HG02759 (cell line): ENCODE data around the gene CMIP.

Experiments
- ATAC-seq: cut with Tn5 transposase; IDR thresholded peaks from one replicate; pipeline ENCODE4 v1.9.1; 2021; ENCODE audit warnings: mild to moderate bottlenecking, moderate library complexity; ENCODE audit not compliant: unreplicated experiment

CMIP gene

DNA sequence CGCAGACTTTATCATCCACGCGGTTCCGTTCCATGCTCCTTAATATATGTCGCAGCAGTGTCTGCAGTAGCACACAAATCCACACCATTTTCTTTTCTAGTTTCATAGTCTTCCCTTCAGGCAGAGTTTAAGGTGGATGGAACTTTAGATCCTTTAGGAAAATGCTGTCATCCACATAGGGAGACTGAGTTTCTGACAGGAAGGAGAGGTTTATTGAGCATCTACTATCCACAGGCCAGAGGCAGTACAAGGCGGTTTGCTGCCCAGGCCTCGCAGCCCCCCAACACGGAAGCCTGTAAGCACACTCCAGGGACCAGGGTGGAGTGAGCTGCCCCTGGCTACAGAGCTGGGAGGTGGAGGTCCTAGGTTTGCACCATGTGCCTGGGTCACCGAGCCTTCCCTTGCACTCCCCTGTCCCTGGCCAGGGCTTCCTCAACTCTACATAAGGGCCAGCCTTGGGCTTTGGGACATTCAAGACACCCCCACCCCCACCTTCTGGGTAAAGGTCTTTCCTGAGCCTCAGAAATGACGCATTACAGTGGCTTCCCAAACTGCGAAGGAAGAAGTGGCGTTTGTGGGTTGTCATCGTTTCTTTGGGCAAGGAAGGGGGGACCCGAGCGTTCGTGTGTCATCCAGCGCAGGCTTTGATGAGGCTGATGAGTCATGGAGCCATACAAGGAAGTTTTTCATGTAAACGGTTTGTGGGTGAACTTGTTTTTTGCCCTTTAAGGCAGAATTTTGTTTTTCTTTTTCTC is 188.0 kb downstream of the CMIP start:
- no peak for ATAC-seq

DNA sequence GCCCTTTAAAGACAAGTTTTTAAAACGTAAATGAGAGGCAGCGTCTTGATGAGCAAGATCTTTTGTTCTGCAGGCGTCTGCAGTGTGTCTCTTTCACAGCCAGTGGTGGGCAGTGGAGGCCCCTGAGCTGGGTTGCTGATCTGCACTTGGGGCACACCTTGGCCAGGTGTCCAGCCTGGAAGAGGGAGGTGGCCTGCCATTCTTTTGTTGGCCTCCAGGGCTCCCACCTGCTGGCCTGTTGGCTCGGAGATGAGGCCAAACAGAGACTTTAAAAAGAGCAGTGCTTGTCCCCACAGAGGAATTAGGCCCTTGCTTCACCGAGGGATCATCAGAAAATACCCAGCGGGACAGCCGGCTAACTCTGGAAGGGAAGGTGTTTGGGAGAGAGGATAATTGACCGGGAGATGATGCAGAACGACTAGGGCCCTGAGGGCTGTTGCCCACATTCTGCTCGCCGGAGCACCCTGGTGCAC is 188.6 kb downstream of the CMIP start:
- no peak for ATAC-seq

DNA sequence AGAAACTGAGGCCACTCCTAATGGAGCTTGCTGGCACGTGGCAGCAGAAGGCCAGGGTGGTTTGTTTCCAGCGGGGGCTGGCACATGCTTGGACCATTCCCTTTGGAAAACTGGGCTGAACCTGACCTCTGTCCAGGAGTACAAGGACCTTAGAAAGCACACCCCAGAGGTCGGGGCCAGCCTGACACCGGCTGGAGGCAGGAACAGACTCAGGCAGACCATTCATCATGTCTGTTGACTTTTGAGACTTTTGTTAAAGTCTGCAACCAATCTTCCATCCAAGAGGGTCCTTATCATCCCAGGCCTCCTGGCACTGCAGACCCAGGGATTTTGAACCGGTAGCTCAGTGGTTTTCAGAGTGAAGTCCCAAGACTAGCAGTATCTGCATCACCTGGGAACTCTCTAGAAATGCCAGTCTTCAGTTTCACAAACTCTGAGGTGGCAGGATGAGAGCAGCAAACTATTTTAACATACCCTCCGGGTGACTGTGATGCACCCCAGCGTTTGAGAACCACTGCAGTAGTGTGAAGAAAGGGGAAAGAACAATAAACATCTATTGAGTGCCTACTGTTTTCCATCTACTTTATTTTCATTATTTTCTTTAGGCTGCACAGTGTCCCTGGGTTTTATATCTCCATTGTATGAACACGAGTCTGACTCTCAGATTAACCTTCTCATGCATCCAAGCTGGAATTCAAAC is 189.2 kb downstream of the CMIP start:
- no peak for ATAC-seq

DNA sequence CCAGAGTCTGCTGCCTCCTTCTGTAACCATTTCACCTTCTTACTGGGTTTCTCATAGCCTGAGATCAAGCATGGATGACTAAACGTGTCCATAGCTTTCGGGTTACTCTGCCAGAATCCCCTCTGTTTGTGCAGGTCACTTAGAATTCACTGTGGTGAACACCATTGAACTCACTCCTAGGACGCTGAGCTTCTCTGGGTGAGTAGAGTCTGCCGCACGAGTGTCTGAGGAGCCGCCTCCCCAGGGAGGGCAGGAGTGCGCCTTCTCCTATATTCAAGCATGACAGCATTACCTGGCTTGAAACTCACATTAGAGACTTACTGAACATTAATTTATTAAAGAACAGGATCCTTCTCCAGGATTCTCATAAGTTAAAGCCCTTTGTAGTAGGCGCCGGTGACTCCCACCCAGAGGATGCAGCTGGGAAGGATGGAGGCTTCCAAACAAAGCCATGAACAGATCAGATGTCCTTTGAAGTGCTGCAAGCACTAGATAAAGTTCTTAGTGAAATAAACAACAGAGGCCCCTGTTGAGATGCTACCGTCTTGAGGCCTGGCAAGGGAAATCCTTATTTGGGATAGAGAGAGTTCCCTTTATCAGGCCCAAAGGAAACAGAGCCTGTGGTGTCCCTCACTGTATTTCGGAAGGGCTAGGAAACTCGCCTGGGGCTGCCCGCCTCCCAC is 189.9 kb downstream of the CMIP start:
- ATAC-seq, result no peak

DNA sequence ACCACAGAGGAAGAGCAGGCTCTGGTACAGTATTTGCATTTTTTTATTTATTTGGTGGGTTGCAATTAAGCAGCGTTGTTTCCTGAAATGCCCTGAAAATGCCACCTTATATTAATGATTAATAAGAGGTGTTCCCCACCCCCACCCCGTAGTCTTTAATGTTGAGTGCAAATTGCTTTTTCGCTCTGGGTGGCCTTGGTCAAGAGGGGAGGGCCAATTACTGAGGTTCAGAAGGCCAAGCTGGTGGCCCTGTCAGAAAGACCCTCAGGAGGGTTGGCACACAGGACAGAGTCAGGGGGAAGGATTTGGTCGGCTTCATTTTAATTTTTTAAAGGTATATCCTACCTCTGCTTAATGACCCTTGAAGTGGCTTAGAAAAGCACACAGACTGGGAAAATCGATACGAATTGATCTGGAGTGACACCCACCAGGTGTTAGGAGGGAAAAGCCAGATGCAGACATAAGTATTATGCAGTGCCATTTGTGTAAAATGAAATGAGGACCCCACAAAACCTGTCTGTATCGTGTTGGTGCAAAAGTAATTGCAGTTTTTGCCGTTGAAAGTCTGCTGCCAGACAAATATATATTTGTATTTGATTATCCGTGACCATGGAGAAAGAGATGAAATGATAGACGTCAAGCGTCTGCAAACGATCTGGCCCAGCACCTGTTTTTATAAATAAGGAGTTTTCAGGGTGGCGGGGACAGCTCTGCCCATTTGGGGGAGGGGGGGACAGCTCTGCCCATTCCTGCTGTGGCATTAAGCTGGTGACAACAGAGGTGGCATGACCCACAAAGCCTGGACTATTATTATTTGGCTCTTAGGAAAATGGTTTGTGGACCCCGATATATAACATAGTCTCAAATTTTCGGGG is 190.7 kb downstream of the CMIP start:
- no peak for ATAC-seq

DNA sequence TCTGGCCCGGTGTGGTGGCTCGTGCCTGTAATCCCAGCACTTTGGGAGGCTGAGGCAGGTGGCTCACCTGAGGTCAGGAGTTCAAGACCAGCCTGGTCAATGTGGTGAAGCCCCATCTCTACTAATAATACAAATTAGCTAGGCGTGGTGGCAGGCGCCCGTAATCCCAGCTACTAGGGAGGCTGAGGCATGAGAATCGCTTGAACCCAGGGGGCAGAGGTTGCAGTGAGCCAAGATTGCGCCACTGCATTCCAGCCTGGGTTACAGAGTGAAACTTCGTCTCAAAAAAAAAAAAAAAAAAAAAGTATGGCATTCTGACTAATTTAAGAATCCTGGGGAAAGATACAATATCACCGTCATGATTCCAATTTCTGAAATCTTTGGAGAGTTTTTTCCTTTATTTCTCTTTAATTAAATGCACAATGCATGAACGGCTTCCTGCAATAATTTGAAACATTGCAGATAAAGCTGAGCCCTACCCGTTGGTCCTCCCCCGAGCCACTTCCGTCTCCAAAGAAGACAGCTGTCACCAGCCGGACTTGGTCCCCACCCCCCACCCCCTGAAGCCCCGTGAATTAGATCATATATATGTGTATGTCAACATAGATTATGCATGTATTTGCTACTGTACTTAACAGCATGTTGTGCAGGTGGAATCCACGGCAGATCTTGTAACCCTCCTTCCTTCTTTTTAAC is 191.8 kb downstream of the CMIP start:
- no peak for ATAC-seq

DNA sequence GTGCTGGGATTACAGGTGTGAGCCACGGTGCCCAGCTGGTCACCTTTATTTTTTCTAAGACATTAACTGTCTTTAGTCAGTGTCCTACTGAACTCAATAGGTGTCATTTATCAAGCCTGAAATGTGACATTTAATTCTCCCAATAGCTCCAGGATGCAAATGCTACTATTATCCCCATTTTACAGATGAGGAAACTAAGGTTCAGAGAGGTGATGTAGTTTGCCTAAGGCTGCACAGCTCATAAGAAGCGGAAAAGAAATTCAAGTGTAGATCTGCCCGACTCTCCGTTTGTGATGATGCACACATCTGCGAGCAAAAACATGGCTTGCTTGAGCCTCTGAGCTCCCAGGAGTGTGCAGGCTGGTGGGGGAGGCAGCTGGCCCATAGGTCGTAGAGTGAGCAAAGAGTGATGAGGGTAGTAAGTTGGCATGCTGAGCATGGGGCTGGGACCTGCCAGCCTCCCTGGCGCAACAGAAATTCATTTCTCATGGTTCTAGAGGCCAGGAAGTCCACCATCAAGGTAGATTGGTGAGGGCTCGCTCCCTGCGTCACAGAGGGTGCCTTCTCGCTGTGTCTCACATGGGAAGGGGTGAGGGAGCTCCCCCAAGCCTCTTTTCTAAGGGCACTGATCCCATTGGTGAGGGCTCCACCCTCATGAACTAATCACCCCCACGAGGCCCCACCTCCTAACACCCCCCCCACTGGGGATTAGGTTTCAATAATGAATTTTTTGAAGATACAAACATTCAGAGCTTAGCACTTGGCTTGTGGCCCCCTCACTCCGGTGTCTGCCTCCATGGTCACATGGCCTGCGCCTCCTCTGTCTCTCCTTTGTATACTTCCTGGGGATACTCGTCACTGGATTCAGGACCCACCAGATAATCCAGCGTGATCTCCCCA is 193.0 kb downstream of the CMIP start:
- no peak for ATAC-seq

DNA sequence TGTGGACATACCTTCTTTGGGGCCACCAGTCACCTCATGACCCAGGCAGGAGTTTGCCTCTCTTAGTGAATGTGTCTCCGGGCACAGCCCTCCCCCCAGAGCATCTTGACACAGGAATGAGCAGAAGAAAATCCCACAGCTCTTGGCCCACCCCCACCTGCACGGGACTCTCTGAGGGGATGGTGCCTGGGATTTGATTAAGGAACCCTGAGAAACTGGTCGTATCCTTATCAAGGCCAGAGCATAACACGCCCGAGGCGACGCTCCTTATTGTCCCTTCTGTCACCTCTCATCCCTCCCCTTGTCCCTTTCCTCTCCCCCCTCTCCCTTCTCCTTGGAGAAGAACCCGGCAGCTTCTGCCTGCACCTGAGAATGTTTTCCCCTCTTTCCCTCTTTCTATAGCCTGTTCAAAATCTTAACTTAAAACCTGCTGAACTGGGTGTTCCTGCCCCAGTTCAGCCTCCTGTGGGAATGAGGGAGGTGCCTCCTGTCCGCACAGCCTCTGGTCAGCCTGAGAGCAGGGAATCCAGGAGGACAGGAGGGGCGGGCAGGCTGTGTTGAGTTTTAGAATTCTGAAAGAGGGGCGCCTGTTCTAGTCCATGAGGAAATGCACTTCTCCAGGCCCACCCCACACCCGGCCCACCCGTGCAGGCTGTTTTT is 193.8 kb downstream of the CMIP start:
- ATAC-seq, result no peak

DNA sequence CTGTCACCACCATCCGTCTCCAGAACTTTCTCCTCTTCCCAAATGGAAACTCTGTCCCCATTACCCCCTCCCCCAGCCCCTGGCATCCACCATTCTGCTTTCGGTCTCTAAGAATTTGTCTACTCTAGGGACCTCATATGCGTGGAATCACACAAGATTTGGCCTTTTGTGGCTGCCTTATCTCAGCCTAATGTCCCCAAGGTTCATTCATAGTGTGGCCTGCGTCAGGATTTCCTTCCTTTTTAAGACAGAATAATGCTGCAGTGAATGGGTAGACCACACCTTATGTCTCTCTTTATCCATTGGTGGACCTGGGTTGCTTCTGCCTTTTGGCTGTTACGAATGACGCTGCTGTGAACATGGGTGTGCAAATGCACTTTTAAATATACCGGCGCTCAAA is 194.7 kb downstream of the CMIP start:
- no peak for ATAC-seq

DNA sequence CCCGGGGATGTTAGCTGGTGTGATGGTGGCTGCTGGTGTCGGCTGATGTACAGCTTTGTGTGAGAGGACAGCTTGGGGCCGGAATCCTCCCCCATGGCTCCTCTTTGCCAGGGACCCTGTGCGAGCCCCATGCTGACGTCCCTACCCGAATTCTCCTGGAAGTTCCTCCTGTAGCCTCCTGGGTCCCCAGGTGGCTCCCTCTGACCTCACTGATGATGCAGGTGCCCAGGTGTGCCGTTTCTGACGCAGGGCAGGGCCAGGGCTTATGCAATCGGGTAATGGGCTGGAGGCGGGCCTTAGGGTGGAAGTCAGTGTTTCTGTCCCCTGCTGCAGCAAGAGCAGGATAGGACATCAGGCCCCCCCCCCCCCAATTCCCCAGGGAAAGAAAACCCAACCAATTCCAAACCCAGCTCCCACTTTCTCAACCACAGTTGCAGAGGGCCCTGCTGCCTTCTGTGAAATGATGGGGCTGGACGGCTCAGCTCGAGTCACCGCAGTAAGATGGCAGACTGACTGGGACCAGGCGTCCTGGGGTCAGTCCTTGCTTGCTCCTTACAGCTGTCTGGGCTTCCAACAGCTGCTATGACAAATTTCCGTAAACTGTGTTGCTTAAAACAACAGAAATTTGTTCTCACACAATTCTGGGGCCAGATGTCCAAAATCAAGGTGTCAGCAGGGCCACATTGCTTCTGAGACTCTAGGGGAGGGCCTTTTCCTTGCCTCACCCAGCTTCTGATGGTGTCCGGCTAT is 195.5 kb downstream of the CMIP start:
- ATAC-seq, result no peak

DNA sequence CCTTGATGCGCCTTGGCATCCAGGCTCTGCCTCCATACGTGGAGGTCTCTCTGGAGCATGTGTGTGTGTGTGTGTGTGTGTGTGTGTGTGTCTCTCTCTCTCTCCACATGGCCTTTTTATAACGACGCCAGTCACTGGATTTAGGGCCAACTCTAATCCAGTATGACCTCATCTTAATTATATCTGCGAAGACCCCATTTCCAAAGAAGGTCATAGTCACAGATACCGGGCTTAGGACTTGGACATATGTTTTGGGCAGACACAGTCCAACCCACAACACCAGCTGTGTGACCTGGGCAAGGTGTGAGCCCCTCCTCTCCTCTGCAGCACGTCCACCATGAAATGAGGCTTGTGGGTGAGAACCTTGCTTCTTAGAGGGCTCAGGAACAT is 196.1 kb downstream of the CMIP start:
- ATAC-seq, result no peak

DNA sequence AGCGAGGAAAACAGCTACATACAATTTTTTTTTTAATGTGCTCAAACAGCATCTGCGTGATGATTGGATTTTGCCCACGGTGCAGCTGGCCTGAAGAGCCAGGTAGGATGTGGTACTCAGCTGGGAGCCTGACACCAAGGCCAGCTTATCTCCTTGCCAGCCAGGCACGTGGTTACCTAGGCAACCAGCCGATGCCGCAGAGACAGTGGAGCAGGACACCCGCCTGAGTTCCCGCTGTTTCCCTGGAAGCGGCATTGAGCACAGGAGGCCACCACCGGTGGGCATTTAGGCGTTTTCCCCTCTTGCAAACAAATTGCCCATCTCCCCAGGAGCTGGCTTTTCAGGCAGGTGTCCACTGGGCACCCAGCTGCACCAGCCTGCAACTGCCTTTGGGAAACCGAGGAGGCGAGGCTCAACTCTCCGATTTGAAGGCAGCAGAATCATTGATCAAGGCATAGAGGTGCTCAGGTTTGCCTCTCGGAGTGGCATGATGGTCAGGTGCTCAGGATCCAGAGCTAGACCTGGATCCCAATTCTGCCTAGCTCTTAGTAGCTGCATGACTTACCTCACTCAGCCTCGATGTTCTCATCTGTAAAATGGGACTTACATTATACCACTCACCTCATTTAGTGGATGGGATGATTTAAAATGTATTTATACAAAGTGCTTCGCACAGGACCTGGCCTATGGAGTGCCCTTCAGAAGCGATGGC is 196.9 kb downstream of the CMIP start:
- no peak for ATAC-seq

DNA sequence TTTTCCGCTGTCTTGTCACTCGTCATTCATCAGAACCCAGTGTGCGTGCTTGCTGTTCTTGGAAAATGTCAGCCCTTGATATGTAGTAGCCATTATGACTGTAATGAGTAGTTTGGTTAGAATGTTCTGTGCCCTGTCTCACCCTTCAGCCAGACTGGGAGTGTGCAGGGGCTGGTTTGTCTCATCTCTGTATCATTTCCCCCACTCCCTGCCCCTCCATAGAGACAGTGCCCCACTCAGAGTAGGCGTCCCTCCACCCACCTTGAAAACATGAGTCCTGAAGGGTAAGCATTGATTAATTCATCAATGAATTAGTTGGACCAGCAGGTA is 197.5 kb downstream of the CMIP start:
- no peak for ATAC-seq

DNA sequence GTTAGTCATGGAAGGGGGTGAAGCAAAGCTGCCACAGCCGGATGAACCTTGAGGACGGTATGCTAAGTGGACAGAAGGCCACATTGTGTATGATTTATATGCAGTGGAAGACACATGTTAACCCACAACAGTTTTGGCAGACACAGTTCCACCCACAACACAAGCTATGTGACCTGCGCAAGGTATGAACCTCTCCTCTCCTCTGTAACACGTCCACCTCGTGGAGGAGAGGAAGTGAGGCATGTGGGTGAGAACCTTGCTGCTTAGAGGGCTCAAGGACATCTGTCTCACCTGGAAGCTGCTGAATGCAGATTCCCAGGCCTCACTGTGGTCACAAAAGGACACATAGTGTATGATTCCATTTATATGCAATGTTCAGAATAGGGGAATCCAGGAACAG is 198.3 kb downstream of the CMIP start:
- ATAC-seq, result no peak

DNA sequence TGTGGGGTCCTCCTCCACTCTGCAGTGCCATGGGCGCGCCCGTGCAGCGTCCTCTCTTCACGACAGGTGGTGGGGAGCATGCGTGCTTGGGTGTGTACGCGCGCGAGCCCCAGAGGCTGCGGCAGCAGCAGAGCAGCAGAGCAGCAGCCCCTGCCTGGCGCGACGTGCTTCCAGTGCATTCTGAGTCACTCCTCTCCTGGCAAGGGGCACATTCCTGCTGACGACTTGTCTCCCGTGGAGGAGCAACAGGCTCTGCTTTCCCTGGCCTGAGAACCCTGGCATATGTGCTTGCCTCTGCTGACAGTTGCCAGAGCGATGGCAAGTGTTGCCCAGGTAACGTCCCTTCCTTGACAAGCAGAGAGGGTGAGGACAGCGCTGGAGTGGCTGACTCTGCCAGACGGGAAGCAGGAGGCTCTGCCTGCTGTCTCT is 200.7 kb downstream of the CMIP start:
- no peak for ATAC-seq

DNA sequence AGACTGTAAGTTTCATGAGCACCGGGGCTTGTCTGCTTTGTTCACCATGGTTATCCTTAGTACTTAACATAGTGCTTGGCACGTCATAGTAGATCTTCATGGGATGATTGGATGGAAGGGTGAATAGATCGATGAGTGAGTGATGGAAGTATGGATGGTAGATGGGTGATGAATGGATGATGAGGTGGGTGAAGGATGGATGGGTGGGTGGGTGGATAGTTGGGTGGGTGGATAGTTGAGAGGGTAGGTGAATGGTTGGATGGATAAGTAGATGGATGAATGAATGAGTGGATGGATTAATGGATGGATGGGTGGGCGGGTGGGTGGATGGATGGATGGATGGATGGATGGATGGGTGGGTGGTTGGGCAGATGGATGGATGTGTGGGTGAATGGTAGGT is 201.3 kb downstream of the CMIP start:
- no peak for ATAC-seq

DNA sequence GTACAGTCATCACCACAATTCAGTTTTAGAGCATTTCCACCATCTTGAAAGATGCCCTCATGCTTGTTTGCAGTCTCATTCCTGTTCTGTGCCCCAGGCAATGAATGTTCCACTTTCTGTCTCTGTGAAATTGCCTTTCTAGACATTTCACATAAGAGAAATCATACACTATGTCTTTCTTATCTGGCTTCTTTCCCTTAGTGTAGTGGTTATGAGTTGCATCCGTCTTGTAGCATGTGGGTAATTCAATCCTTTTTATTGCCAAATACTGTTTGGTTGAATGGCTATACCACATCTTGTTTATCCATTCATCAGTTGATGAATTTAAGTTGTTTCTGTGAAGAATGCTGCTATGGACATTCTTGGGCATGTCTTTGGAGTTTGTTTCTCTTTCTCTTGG is 202.0 kb downstream of the CMIP start:
- no peak for ATAC-seq

DNA sequence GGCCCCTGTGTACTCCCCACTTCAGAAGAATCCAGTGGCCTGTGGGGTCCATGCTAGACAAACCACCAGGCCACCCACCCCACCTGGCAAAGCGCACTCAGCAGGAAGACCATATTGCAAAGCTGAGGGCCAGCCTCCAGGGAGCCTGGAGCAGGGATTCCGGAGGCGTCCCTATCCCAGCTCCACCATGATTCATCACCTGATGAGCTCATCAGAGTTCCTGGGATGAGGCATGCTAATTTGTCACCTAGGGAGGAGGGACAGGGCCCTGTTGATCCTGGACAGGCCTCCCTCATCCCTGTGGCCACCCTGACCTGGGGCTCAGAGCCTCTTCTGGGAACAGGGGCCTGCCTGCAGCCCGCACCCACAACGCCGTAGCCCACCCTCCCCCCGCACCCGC is 202.9 kb downstream of the CMIP start:
- ATAC-seq, result no peak
